ENCODE data around the gene VPS54. TPM values are rescaled to one million over a fixed set of nuclear protein-coding genes. Genes with fewer than 3 reads are reported as not detected.

Gene VPS54
- total and polyA plus RNA-seq, 9 of the 15 experiments (the other 6 are each of a cell fraction or from before 2014, with no cell fraction given), result 4.9 to 23.2 (median 13.2) TPM

GRCh38 chr2:64019083-64019974, at the start of gene VPS54 (continued):
- TF ChIP-seq ZFX (CRISPR knock-in tag; IDR thresholded peaks at IDR 0.05) (peak; percentile 95), ZNF740 (CRISPR knock-in tag; IDR thresholded peaks at IDR 0.05) (no peak), ZNF740 (tag; IDR thresholded peaks at IDR 0.05) (peak; percentile 36 to 65; a peak in 3 of 4 replicates), NCOR1 (IDR thresholded peaks at IDR 0.05) (no peak), ARID2 (IDR thresholded peaks at IDR 0.05) (no peak), PTBP1 (IDR thresholded peaks at IDR 0.05; ENCODE audit: low read depth, low read length) (no peak), HNRNPL (IDR thresholded peaks at IDR 0.05; ENCODE audit: low read depth, low read length) (no peak), ELF1 (tag; IDR thresholded peaks at IDR 0.05) (no peak), RUNX1 (IDR thresholded peaks at IDR 0.05; ENCODE audit: low read depth) (no peak), GTF2B (IDR thresholded peaks at IDR 0.05; ENCODE audit: extremely low read depth, insufficient read length) (no peak), SRSF9 (IDR thresholded peaks at IDR 0.05; ENCODE audit: borderline replicate concordance, low read depth, low read length) (no peak), MED1 (CRISPR knock-in tag; IDR thresholded peaks at IDR 0.05; ENCODE audit: borderline replicate concordance) (no peak), ARID4B (CRISPR knock-in tag; IDR thresholded peaks at IDR 0.05) (no peak), ZNF551 (CRISPR knock-in tag; IDR thresholded peaks at IDR 0.05) (no peak), CBX8 (IDR thresholded peaks at IDR 0.05; ENCODE audit: borderline replicate concordance, extremely low read depth, low read depth, low read length, poor library complexity, severe bottlenecking) (no peak), HMG20A (CRISPR knock-in tag; conservative IDR thresholded peaks at IDR 0.05) (no peak), ZNF639 (CRISPR knock-in tag; conservative IDR thresholded peaks at IDR 0.05 in 1 of 2, IDR thresholded peaks at IDR 0.05 in 1 of 2) (peak in 1 of 2 experiments; percentile 98; a peak in 2 of 4 replicates)

All from K562 (cell line).